Astrocyte (in vitro differentiated cells and primary cell): ENCODE data around the gene ALK. TPM values are rescaled to one million over a fixed set of nuclear protein-coding genes. Genes with fewer than 3 reads are reported as not detected.
A peak's percentile ranks its signal among the peaks of the same experiment; 100 is the strongest.

Experiments used
- DNase-seq: peaks from one replicate; pipeline ENCODE4 v3.0.0-alpha.2; 2010; ENCODE audit warnings: low read depth
- FAIRE-seq: peaks from 2 replicates; lab custom pipeline; 2011; peaks lifted over from hg19 to GRCh38; lab: Jason Lieb, UNC
- H2AFZ ChIP-seq: 2 replicates; pipeline ENCODE4 v1.6.0; 2012; ENCODE audit warnings: low read depth, low read length, inconsistent platforms
- H3K27ac ChIP-seq: 2 replicates; pipeline ENCODE4 v1.5.1; 2011; ENCODE audit warnings: low read depth, low read length, inconsistent platforms
- H3K27me3 ChIP-seq: 2 replicates; pipeline ENCODE4 v1.6.0; 2011; ENCODE audit warnings: low read length, inconsistent platforms; ENCODE audit not compliant: insufficient read depth
- H3K36me3 ChIP-seq: 2 replicates; pipeline ENCODE4 v1.5.1; 2011; ENCODE audit warnings: low read length, inconsistent platforms; ENCODE audit not compliant: insufficient read depth
- H3K4me1 ChIP-seq: 2 replicates; pipeline ENCODE4 v1.5.1; 2011; ENCODE audit warnings: low read length, inconsistent platforms; ENCODE audit not compliant: insufficient read depth
- H3K4me2 ChIP-seq: 2 replicates; pipeline ENCODE4 v1.6.0; 2012; ENCODE audit warnings: low read length, inconsistent platforms
- H3K4me3 ChIP-seq: 2 replicates; pipeline ENCODE4 v1.5.1; 2011; ENCODE audit warnings: low read depth, mild to moderate bottlenecking, low read length, inconsistent platforms; ENCODE audit not compliant: insufficient read depth
- H3K79me2 ChIP-seq: 2 replicates; pipeline ENCODE4 v1.6.0; 2012; ENCODE audit warnings: mild to moderate bottlenecking, low read length, inconsistent platforms; ENCODE audit not compliant: insufficient read depth
- H3K9ac ChIP-seq: 2 replicates; pipeline ENCODE4 v1.6.0; 2012; ENCODE audit warnings: mild to moderate bottlenecking, low read length, inconsistent platforms
- H3K9me3 ChIP-seq: 2 replicates; pipeline ENCODE4 v1.5.1; 2012; ENCODE audit warnings: low read depth, mild to moderate bottlenecking, low read length, inconsistent platforms; ENCODE audit not compliant: insufficient read depth
- H4K20me1 ChIP-seq: 2 replicates; pipeline ENCODE4 v1.6.0; 2012; ENCODE audit warnings: low read length, inconsistent platforms; ENCODE audit not compliant: insufficient read depth
- H3K27ac Mint-ChIP-seq: one replicate; pipeline ENCODE4 v1.8.0; 2021; ENCODE audit warnings: mild to moderate bottlenecking, mixed read lengths; ENCODE audit not compliant: unreplicated experiment
- H3K27me3 Mint-ChIP-seq: one replicate; pipeline ENCODE4 v1.8.0; 2021; ENCODE audit warnings: low read depth, mixed read lengths; ENCODE audit not compliant: unreplicated experiment
- H3K36me3 Mint-ChIP-seq: one replicate; pipeline ENCODE4 v1.8.0; 2021; ENCODE audit warnings: low read depth, mixed read lengths; ENCODE audit not compliant: unreplicated experiment
- H3K4me1 Mint-ChIP-seq: one replicate; pipeline ENCODE4 v1.8.0; 2021; ENCODE audit warnings: low read depth, mixed read lengths; ENCODE audit not compliant: unreplicated experiment
- H3K4me3 Mint-ChIP-seq: one replicate; pipeline ENCODE4 v1.8.0; 2021; ENCODE audit warnings: mild to moderate bottlenecking, moderate library complexity, mixed read lengths; ENCODE audit not compliant: unreplicated experiment
- H3K9me3 Mint-ChIP-seq: one replicate; pipeline ENCODE4 v1.8.0; 2021; ENCODE audit warnings: mild to moderate bottlenecking, mixed read lengths; ENCODE audit not compliant: unreplicated experiment
- EZH2 ChIP-seq: IDR thresholded peaks from 2 replicates; pipeline ENCODE4 v1.6.1; 2012; ENCODE audit warnings: mild to moderate bottlenecking, low read length, inconsistent platforms; ENCODE audit not compliant: insufficient read depth
- total RNA-seq: library from RNA; stranded (reverse); gene quantifications from 2 replicates; pipeline ENCODE4 v1.2.1, GENCODE V29; 2021
- TF ChIP-seq, protein P1 (sequence below): IDR thresholded peaks from 2 replicates; pipeline ENCODE4 v1.5.1; 2011; ENCODE audit warnings: low read depth, mild to moderate bottlenecking, inconsistent platforms, low read length, moderate library complexity; ENCODE audit not compliant: insufficient read depth

The ALK gene
- total RNA-seq, 1 donor from 2014 or later: 0.16 TPM

DNA sequence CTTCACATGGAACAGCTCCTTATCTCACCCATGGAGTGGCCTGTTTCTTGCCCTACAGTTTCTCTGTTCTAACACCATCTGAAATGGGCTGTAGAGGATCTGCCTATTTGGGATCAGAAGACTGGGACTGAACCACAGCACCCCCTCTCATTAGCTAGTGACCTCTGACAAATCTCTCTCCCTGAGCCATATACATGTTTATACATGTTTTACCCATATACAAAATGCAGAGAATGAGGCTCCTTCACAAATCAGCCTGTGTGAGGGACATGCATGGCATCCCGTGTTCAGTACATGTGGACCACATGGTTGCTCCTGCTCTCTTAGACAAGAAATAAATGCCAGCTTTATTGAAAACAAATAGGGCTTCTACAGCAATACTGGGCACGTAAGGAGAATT, 282.7 kb downstream of the ALK start:
- Histone ChIP-seq H3K36me3 (no peaks in the 10 kb centered on the region), H3K4me2 (no peak overlapping the region), H3K4me1 (no peaks in the 10 kb centered on the region), H4K20me1 (no peaks in the 10 kb centered on the region), H3K9ac (no peak overlapping the region), H3K4me3 (no peak overlapping the region), H3K27me3 (no peaks in the 10 kb centered on the region), H3K79me2 (no peaks in the 10 kb centered on the region), H3K27ac (no peak overlapping the region), H2AFZ (no peak overlapping the region), H3K9me3 (no peaks in the 10 kb centered on the region)
- TF ChIP-seq, protein P1, sequence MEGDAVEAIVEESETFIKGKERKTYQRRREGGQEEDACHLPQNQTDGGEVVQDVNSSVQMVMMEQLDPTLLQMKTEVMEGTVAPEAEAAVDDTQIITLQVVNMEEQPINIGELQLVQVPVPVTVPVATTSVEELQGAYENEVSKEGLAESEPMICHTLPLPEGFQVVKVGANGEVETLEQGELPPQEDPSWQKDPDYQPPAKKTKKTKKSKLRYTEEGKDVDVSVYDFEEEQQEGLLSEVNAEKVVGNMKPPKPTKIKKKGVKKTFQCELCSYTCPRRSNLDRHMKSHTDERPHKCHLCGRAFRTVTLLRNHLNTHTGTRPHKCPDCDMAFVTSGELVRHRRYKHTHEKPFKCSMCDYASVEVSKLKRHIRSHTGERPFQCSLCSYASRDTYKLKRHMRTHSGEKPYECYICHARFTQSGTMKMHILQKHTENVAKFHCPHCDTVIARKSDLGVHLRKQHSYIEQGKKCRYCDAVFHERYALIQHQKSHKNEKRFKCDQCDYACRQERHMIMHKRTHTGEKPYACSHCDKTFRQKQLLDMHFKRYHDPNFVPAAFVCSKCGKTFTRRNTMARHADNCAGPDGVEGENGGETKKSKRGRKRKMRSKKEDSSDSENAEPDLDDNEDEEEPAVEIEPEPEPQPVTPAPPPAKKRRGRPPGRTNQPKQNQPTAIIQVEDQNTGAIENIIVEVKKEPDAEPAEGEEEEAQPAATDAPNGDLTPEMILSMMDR: no peak
- TF ChIP-seq EZH2: no peak
- Mint-ChIP-seq H3K36me3 (no peaks in the 10 kb centered on the region), H3K4me3 (no peak overlapping the region), H3K9me3 (no peaks in the 10 kb centered on the region), H3K4me1 (peaks cover 2% of the 10 kb centered on the region), H3K27me3 (peaks cover 10% of the 10 kb centered on the region), H3K27ac (no peak overlapping the region)
- no peak for DNase-seq
- no peak for FAIRE-seq

DNA sequence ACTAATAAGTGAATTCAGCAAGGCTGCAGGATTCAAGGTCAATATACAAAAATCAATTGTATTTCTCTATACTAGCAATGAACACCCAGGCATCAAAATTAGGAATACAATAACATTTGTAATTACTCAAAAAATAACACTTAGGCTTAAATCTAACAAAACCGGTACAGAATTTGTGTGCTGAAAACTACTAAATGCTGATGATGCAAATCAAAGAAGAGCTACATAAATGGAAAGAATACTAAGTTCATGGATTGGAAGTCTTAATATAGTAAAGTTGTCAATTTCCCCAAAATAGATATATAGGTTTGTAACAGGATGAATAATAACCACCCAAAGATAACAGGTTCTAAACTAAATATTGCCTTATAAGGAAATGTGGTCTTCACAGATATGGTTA, 286.5 kb downstream of the ALK start:
- Mint-ChIP-seq H3K9me3 (no peaks in the 10 kb centered on the region), H3K4me3 (no peak overlapping the region), H3K27ac (no peak overlapping the region), H3K36me3 (no peaks in the 10 kb centered on the region), H3K27me3 (peaks cover 9% of the 10 kb centered on the region), H3K4me1 (no peaks in the 10 kb centered on the region)
- H2AFZ ChIP-seq: no peak overlapping the region
- no peaks in the 10 kb centered on the region for H3K79me2 ChIP-seq
- no peak overlapping the region for H3K4me3 ChIP-seq
- H3K36me3 ChIP-seq: no peaks in the 10 kb centered on the region
- no peak overlapping the region for H3K4me2 ChIP-seq
- no peaks in the 10 kb centered on the region for H3K4me1 ChIP-seq
- no peaks in the 10 kb centered on the region for H4K20me1 ChIP-seq
- H3K27me3 ChIP-seq: no peaks in the 10 kb centered on the region
- FAIRE-seq: no peak
- H3K9me3 ChIP-seq: no peaks in the 10 kb centered on the region
- no peak overlapping the region for H3K27ac ChIP-seq
- no peak overlapping the region for H3K9ac ChIP-seq
- no peak for DNase-seq
- no peak for TF ChIP-seq EZH2
- TF ChIP-seq, protein P1: no peak

DNA sequence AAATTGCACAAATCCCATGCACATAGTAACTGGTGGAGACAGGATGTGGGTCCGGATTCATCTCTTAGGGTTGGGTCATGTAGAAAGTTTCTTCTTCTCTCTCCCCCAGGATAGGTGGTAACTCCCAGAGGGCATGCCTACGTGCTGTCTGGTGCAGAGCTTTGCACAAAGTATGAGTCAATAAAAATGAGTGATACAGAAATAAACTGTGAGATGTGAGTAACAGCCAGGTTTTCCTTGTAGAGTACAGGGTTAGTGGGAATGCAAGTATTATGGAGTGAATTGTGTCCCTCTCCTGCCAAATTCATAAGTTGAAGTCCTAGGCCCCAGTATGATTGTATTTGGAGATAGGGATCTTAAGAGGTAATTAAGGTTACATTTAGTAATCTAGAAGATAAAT, 289.4 kb downstream of the ALK start:
- H3K9ac ChIP-seq: no peak overlapping the region
- H4K20me1 ChIP-seq: no peaks in the 10 kb centered on the region
- H3K4me1 ChIP-seq: peaks cover 20% of the 10 kb centered on the region
- Mint-ChIP-seq H3K27ac (no peak overlapping the region), H3K36me3 (no peaks in the 10 kb centered on the region), H3K4me1 (peaks cover 15% of the 10 kb centered on the region), H3K27me3 (no peaks in the 10 kb centered on the region), H3K4me3 (no peak overlapping the region), H3K9me3 (no peaks in the 10 kb centered on the region)
- no peaks in the 10 kb centered on the region for H3K9me3 ChIP-seq
- no peaks in the 10 kb centered on the region for H3K79me2 ChIP-seq
- no peak overlapping the region for H3K27ac ChIP-seq
- FAIRE-seq (peak; percentile 55), DNase-seq (peak; percentile 48)
- no peak overlapping the region for H3K4me3 ChIP-seq
- H2AFZ ChIP-seq: no peak overlapping the region
- H3K27me3 ChIP-seq: no peaks in the 10 kb centered on the region
- H3K4me2 ChIP-seq: no peak overlapping the region
- H3K36me3 ChIP-seq: no peaks in the 10 kb centered on the region
- no peak for TF ChIP-seq EZH2
- TF ChIP-seq, protein P1: no peak
